ENCODE results near the gene FAM110A. TPM values are rescaled to one million over a fixed set of nuclear protein-coding genes. Genes with fewer than 3 reads are reported as not detected.

FAM110A gene
- 6.9 to 10.9 TPM (median 10.1 TPM) in 5 replicates for total RNA-seq (2022; extraction: Qiagen RNA extraction; ENCODE audit: low read depth)

DNA sequence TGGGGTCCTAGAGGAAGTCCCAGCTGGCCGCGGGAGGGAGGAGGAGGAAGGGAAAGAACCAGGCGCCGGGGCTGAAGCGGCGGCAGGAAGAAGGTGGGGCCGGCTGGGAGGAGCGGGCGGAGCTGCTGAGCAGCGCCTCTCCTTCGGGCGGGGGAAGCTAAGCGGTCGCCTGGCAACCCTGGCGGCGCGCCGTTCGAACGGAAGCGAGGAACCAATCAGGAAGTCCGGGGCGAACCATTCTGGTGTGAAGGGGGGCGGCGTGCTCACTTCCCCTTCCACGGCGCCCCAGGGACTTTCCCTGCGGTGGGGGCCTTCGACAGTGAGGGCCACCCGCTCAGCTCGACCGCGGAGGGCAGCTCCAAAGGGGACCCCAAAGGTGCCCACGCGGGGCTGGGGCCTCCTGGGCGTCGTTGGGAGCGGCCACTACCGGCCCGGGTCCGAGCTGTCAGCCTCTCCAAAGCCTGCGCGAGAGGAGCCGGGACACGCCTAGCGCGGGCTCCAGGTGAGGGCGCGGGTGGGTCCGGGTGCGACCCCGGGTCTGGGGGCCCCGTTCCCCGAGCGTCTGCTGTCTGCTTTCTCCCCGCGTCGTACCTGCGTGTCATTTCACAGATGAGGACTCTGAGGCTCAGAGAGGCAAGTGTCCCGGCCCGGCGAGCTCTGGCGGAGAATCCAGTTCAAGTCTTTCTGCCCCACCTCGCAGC, at the start of gene FAM110A:
Gene FAM110A, plus strand, starts transcription at position 266 of the 701 bp plus-strand sequence. CDS start 11,090 bp downstream, outside the sequence.

Other genes starting within 250 kb of the FAM110A start
- gene TCF15, start 223.4 kb upstream of the FAM110A start, total RNA-seq (2022; extraction: Qiagen RNA extraction; ENCODE audit: low read depth), result not detected in 5 replicates
- 206 to 259 TPM (median 225 TPM) in 5 replicates for gene SRXN1, start 180.5 kb upstream of the FAM110A start, total RNA-seq (2022; extraction: Qiagen RNA extraction; ENCODE audit: low read depth)
- not detected in 5 replicates for gene SCRT2, start 157.9 kb upstream of the FAM110A start, total RNA-seq (2022; extraction: Qiagen RNA extraction; ENCODE audit: low read depth)
- 0.24 to 0.71 TPM (median 0.40 TPM) in 5 replicates for gene SLC52A3, start 65.2 kb upstream of the FAM110A start, total RNA-seq (2022; extraction: Qiagen RNA extraction; ENCODE audit: low read depth)
- 0.06 to 0.07 TPM in 2 of 5 replicates, not detected in the others for gene ANGPT4, start 82.6 kb downstream of the FAM110A start, total RNA-seq (2022; extraction: Qiagen RNA extraction; ENCODE audit: low read depth)
- not detected in 5 replicates for gene RSPO4, start 168.6 kb downstream of the FAM110A start, total RNA-seq (2022; extraction: Qiagen RNA extraction; ENCODE audit: low read depth)

All from A549 treated with GW870086 at 1 μM for 4 hours (cell line).